ENCODE results near the gene SLC7A4. TPM values are rescaled to one million over a fixed set of nuclear protein-coding genes. Genes with fewer than 3 reads are reported as not detected.

Gene SLC7A4
- total RNA-seq, 1 donor from 2014 or later = not detected

- H3K27me3 Mint-ChIP-seq (ENCODE audit: unreplicated experiment) = no peaks in the 10 kb centered on the region
- H3K9me3 Mint-ChIP-seq (ENCODE audit: unreplicated experiment) = no peaks in the 10 kb centered on the region
- no peak for TF ChIP-seq CTCF (IDR thresholded peaks at IDR 0.05)
- no peaks in the 10 kb centered on the region for H3K4me1 Mint-ChIP-seq (ENCODE audit: unreplicated experiment)
- no peak for DNase-seq (ENCODE audit: extremely low spot score, unreplicated experiment)
- H3K4me3 Mint-ChIP-seq (ENCODE audit: unreplicated experiment) = no peak overlapping the region
- peaks cover 18% of the 10 kb centered on the region for H3K36me3 Mint-ChIP-seq (ENCODE audit: unreplicated experiment)
- no peak overlapping the region for H3K27ac Mint-ChIP-seq (ENCODE audit: unreplicated experiment)
Measured at GRCh38 chr22:20992456-20993303, 39.7 kb downstream of the SLC7A4 start.

DNA sequence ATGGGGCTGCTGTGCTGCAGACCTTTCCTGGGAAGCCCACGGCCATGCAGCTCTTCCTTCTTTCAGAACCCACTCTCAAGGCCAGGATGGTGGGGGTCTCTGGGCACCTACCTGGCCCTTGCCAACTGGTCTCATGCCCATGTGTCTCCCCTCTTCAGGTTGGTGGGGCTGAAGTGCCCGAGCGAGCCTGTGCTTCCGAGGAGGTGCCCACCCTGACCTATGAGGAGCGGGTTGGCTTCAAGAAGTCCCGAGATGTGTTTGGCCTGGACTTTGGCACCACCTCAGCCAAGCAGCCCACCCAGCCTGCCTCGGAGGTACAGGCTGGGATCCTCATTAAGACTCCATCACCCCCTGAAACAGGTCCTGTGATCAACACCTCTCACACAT lies 40.3 kb downstream of the SLC7A4 start:
- Mint-ChIP-seq H3K36me3 (ENCODE audit: unreplicated experiment) (peaks cover 21% of the 10 kb centered on the region), H3K27me3 (ENCODE audit: unreplicated experiment) (no peaks in the 10 kb centered on the region), H3K9me3 (ENCODE audit: unreplicated experiment) (no peaks in the 10 kb centered on the region), H3K27ac (ENCODE audit: unreplicated experiment) (no peak overlapping the region), H3K4me3 (ENCODE audit: unreplicated experiment) (no peak overlapping the region), H3K4me1 (ENCODE audit: unreplicated experiment) (no peaks in the 10 kb centered on the region)
- DNase-seq (ENCODE audit: extremely low spot score, unreplicated experiment) = no peak
- TF ChIP-seq CTCF (IDR thresholded peaks at IDR 0.05) = no peak

DNA sequence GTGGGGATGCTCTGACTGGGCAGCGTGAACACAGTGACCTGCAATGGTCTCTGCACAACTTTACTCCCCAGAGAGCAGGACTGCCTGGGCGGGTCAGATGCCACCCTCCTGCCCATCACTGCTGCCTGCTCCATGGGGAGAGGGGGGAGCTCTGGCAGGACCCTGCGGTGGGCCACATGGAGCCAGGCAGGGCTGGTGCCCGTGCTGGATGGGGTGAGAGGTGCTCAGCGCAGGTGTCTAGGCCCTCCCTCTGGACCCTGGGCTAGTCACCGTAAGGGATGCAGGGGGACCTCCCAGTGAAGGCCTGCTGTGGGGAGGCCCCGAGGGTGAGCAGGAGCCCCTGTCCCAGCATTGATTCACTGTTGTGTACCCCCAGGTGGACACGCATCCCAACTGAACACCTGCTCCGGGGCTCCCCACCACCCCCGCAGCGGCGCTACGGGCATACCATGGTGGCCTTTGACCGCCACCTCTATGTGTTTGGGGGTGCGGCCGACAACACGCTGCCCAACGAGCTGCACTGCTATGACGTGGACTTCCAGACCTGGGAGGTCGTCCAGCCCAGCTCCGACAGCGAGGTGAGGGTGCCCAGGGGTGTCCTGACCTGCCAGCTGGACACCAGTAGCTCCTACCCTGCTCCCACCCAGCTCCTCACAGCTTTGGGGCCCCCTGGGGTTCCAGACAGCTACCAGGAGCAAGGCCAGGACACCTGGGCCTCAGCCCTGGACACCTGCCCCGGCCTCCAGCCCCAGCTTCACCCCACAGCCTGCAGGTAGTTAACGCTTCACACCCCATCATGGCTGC lies 40.9 kb downstream of the SLC7A4 start:
- H3K36me3 Mint-ChIP-seq (ENCODE audit: unreplicated experiment) = peaks cover 26% of the 10 kb centered on the region
- no peak for DNase-seq (ENCODE audit: extremely low spot score, unreplicated experiment)
- no peaks in the 10 kb centered on the region for H3K9me3 Mint-ChIP-seq (ENCODE audit: unreplicated experiment)
- no peak overlapping the region for H3K4me3 Mint-ChIP-seq (ENCODE audit: unreplicated experiment)
- no peaks in the 10 kb centered on the region for H3K27me3 Mint-ChIP-seq (ENCODE audit: unreplicated experiment)
- H3K4me1 Mint-ChIP-seq (ENCODE audit: unreplicated experiment) = no peaks in the 10 kb centered on the region
- H3K27ac Mint-ChIP-seq (ENCODE audit: unreplicated experiment) = no peak overlapping the region
- no peak for TF ChIP-seq CTCF (IDR thresholded peaks at IDR 0.05)

GRCh38 chr22:20990184-20991180 lies 41.9 kb downstream of the SLC7A4 start:
- no peak overlapping the region for H3K27ac Mint-ChIP-seq (ENCODE audit: unreplicated experiment)

More at GRCh38 chr22:20990184-20991180, 41.9 kb downstream of the SLC7A4 start:
- Mint-ChIP-seq H3K4me3 (ENCODE audit: unreplicated experiment) (no peak overlapping the region), H3K36me3 (ENCODE audit: unreplicated experiment) (peaks cover 29% of the 10 kb centered on the region), H3K9me3 (ENCODE audit: unreplicated experiment) (no peaks in the 10 kb centered on the region), H3K4me1 (ENCODE audit: unreplicated experiment) (no peaks in the 10 kb centered on the region), H3K27me3 (ENCODE audit: unreplicated experiment) (no peaks in the 10 kb centered on the region)
- TF ChIP-seq CTCF (IDR thresholded peaks at IDR 0.05) = no peak
- no peak for DNase-seq (ENCODE audit: extremely low spot score, unreplicated experiment)
